HFF-Myc (cell line): ENCODE data around the gene CALR.
A peak's percentile ranks its signal among the peaks of the same experiment; 100 is the strongest.

Experiments
- DNase-seq: peaks from one replicate; pipeline ENCODE4 v3.0.0-alpha.2; 2011; ENCODE audit warnings: low read depth; ENCODE audit errors: extremely low read depth
- H3K4me3 ChIP-seq: replicated peaks from 2 replicates; pipeline ENCODE4 v1.5.1; 2011; ENCODE audit warnings: low read depth, mild to moderate bottlenecking, control low read depth, low read length
- TF ChIP-seq, protein P1 (sequence below): IDR thresholded peaks from 2 replicates; pipeline ENCODE4 v1.5.1; 2012; ENCODE audit warnings: mild to moderate bottlenecking, low read depth, low read length, control low read depth; ENCODE audit errors: missing control alignments

Gene CALR

DNA sequence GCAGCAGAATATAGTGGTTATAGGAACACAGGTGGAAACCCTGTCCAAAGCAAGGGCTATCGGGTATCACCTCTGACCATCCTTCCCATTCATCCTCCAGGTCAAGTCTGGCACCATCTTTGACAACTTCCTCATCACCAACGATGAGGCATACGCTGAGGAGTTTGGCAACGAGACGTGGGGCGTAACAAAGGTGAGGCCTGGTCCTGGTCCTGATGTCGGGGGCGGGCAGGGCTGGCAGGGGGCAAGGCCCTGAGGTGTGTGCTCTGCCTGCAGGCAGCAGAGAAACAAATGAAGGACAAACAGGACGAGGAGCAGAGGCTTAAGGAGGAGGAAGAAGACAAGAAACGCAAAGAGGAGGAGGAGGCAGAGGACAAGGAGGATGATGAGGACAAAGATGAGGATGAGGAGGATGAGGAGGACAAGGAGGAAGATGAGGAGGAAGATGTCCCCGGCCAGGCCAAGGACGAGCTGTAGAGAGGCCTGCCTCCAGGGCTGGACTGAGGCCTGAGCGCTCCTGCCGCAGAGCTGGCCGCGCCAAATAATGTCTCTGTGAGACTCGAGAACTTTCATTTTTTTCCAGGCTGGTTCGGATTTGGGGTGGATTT, 5.1 kb downstream of the CALR start:
- no peak for DNase-seq
- no peak overlapping the region for H3K4me3 ChIP-seq

DNA sequence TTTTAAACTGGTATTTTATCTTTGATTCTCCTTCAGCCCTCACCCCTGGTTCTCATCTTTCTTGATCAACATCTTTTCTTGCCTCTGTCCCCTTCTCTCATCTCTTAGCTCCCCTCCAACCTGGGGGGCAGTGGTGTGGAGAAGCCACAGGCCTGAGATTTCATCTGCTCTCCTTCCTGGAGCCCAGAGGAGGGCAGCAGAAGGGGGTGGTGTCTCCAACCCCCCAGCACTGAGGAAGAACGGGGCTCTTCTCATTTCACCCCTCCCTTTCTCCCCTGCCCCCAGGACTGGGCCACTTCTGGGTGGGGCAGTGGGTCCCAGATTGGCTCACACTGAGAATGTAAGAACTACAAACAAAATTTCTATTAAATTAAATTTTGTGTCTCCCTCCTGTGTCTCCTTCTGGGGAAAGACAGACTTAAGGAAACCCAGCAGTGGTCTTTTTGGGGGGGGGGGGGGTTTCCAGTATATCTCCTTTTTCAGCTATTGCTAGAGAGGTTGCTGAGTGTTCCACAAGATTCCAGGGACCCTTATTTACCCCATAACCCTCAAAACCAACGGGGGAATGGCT, 5.8 kb downstream of the CALR start:
- no peak for DNase-seq
- H3K4me3 ChIP-seq: no peak overlapping the region
- TF ChIP-seq, protein P1, sequence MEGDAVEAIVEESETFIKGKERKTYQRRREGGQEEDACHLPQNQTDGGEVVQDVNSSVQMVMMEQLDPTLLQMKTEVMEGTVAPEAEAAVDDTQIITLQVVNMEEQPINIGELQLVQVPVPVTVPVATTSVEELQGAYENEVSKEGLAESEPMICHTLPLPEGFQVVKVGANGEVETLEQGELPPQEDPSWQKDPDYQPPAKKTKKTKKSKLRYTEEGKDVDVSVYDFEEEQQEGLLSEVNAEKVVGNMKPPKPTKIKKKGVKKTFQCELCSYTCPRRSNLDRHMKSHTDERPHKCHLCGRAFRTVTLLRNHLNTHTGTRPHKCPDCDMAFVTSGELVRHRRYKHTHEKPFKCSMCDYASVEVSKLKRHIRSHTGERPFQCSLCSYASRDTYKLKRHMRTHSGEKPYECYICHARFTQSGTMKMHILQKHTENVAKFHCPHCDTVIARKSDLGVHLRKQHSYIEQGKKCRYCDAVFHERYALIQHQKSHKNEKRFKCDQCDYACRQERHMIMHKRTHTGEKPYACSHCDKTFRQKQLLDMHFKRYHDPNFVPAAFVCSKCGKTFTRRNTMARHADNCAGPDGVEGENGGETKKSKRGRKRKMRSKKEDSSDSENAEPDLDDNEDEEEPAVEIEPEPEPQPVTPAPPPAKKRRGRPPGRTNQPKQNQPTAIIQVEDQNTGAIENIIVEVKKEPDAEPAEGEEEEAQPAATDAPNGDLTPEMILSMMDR: no peak

More for the DNA sequence above, 5.1 kb downstream of the CALR start:
- TF ChIP-seq, protein P1: no peak

DNA sequence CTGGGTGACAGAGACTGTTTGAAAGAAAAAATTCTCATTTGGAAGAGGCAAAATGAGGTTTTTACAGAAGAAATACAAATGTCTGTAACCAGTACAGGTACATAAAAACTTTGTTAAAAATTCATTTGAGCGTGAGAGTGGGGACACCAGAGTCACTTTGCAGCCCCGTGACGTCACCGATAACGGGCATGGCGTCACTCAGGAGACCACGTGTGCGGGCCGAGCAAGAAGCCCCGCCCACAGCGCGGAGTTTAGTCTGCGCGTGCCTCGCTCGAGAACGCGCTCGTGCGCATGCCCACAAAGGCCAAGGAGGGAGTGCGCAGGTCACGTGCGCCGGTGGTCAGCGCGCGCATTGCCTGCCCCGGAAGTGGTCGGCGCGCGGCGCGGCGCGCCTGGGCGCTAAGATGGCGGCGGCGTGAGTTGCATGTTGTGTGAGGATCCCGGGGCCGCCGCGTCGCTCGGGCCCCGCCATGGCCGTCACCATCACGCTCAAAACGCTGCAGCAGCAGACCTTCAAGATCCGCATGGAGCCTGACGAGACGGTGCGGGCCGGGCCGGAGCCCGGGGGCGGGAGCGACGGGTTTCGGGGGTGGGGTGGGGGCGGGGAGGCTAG, 7.2 kb downstream of the CALR start, which contains the start of gene RAD23A:
Gene RAD23A, plus strand, starts transcription at position 384 of the 613 bp plus-strand sequence. Its CDS starts 87 bp downstream, at position 471.
- peak within 1 kb of the TSS; percentile 65 for H3K4me3 ChIP-seq

DNA sequence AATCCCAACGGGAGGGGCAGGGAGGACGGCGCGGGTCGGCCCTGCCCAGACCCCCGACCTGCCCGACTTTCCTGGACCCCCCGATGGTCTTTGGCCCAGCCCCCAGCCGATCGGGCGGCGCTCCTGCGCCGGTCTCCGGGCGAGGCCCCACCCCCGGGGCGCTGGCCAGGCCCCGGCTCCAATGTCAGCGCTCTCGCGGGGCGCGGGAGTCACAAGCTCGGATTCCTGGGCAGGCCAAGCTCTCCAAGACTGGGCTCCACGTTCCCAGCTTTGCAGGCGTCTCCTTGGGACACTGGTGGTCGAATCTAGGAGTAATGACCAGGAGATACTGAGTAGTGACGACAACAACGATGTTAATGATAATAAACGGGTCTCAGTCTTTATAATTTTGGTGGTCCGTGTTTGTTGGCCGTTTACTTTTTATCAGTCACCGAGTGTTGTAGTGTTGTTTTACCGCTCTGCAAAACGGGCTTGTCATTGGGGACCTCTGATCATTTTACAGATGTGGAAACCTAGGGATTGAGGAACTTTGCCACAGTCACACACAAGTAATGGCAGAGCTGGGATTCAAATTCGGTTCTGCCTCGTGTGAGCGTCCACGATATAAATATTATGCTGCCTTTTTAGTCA, 7.8 kb downstream of the CALR start:
- DNase-seq: no peak
- H3K4me3 ChIP-seq: peak overlapping the region; percentile 65
- TF ChIP-seq, protein P1: no peak

More for the DNA sequence above, 7.2 kb downstream of the CALR start, which contains the start of gene RAD23A:
- peak; percentile 94 for DNase-seq
- TF ChIP-seq, protein P1: no peak

DNA sequence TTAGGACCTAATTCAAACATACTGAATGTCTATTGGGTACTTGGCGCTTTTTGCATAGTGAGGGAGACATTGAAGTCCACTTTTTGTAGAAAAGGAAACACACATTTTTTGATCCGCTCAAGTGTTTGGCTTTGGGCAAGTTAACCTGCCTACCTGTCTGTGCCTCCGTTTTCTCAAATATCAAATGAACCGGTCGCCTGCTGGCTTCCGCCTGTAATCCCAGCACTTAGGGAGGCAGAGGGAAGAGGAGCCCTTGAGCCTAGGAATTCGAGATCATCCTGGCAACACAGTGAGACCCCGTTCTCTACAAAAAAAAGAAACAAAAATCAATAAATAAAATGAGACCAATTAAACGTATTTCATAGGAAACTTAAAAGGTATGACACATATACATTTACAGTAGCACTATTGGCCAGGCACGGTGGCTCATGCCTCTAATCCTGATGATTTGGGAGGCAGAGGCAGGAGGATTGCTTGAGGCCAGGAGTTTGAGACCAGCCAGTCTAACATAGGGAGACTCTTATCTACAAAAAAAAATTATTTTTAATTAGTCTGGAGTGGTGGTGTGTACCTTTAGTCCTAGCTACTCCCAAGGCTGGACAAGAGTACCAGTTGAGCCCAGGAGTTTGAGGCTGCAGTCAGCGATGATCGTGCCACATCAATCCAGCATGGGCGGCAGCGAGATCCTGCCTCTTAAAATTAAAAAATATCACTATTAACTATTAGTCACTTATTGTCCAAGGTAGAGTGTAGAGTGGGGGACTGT, 8.5 kb downstream of the CALR start:
- no peak for DNase-seq
- TF ChIP-seq, protein P1: no peak
- peak overlapping the region; percentile 65 for H3K4me3 ChIP-seq

DNA sequence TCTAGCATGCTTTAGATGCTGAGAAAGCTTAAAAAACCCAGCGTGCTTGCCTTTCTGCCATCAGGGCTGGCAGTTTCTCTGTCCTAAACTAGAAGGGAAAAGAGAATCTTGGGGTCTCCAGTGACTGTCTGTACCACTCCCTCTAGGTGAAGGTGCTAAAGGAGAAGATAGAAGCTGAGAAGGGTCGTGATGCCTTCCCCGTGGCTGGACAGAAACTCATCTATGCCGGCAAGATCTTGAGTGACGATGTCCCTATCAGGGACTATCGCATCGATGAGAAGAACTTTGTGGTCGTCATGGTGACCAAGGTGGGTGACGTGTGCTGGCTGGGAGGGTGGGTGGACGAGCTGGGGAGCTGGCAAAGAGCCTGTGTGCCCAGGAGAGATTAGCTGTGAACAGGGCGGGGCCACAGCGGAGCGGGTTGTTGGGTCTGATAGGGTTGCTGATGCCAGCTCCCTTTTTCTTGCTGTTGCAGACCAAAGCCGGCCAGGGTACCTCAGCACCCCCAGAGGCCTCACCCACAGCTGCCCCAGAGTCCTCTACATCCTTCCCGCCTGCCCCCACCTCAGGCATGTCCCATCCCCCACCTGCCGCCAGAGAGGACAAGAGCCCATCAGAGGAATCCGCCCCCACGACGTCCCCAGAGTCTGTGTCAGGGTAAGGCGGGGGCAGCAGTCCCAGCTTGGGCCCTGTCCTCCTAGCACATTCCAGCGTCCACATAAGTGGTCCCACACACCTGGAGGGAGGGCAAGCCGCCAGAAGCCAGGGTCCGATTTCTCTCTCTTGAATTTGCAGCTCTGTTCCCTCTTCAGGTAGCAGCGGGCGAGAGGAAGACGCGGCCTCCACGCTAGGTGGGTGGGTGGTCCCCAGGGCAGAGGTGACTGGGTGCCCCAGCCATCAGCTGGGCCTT, 9.5 kb downstream of the CALR start:
- H3K4me3 ChIP-seq: no peak overlapping the region
- no peak for DNase-seq
- TF ChIP-seq, protein P1: no peak
